Stimulated activated CD8-positive, alpha-beta memory T cell treated with anti-CD3 and anti-CD28 coated beads, Interleukin-15, amount 100 ng/mL, for 1 hour (primary cell): ENCODE measurements around the gene CENPE.

Source experiments
- DNase-seq: peaks from one replicate; pipeline ENCODE4 v3.0.0-alpha.2; 2020; ENCODE audit warnings: low read depth

CENPE gene

DNA sequence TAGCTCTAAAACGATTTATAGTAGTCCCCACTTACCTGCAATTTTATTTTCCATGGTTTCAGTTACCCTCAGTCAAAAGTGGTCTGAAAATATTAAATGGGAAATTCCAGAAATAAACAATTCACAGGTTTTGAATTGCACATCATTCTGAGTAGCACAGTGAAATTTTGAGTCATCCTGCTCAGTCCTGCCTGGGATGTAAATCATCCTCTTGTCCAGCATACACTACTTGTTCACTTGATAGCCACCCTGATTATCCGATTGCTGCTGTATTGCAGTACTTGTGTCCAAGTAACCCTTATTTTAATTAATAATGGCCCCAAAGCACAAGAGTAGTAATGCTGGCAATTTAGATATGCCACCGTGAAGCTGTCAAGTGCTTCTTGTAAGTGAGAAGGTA is 75.0 kb downstream of the CENPE start:
- DNase-seq: no peak

- DNase-seq: no peak
These were observed 80.0 kb downstream of the CENPE start for GRCh38 chr4:103118166-103118565.

DNA sequence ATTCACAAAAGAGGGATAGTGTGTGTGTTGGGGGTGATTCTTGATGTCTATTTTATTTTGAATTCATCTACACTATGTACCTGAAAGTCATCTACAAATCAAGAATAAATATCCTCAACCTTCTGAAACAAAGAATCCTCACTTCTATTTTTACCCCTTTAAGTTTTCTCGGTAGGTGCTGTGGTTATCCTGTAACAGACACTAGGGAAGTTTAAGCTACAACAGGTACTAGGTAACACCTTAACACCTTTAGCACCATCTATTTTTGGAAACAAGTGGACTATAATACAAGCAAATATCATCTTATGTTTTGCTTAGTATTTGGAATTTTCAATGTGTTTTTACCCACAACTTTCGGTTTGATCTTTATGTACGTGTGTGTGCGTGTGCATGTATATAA is 86.5 kb downstream of the CENPE start:
- no peak for DNase-seq

- DNase-seq: no peak
These were observed 89.6 kb downstream of the CENPE start for GRCh38 chr4:103108542-103108941.

- DNase-seq: no peak
These were observed 92.4 kb downstream of the CENPE start for GRCh38 chr4:103105558-103106356.

DNA sequence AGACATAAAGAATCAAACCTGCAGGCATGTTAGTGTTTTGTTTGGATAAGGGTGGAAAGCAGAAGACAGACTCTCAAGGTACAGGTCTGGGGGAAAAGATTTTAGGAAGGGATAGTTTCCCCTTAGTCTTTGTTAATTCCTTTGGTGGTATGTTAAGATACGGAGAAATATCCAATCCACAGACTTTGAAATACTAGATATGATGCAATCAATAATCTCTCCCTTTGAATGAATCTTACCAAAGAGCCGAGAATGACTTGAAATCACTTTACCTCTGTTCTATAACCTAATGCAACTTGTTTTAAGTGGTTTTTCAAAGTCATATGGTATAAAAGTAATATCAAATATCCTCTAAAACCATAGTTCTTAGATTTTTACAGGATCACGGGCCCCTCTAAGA is 93.3 kb downstream of the CENPE start:
- no peak for DNase-seq

GRCh38 chr4:103100691-103101090 is 97.5 kb downstream of the CENPE start:
- DNase-seq: no peak

GRCh38 chr4:103099691-103100392 is 98.3 kb downstream of the CENPE start, which contains the start of gene BDH2:
BDH2 (minus strand) TSS chr4:103099834; CDS start chr4:103096254, 3,580 bp downstream.
- no peak for DNase-seq

DNA sequence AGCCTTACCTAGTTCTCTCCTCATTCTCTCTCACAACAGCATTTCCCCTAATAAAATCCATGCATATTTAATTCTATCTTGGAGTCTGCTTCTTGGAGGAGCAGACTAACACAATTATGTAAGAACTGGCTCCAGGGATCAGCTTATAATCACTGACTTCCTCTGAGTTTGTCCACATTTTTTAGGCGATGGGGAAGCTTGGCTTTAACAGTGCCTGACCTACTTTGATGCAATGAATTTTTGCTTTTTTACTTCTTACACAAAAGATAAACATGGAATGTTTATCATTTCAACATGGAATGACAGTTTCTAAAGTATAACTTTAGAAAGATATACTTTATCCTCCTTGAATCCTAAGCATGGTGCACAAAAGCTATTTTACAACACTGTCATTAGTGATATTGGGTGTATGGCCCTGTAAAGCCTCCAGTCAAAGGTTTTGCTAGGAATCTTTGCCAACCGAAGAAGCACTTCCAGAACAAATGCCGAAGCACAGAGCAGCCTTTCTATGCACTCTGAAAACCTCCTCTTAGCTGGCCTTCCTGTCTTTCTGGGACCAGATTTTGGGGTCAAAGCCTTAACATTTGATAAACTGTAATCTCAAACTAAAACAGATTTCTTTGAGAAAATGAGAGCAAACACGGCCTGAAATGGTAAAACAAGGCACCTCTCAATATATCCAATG is 99.2 kb downstream of the CENPE start:
- DNase-seq: no peak

GRCh38 chr4:103098341-103098740 is 99.8 kb downstream of the CENPE start:
- DNase-seq: no peak

GRCh38 chr4:103097112-103097511 is 101.0 kb downstream of the CENPE start:
- DNase-seq: no peak

DNA sequence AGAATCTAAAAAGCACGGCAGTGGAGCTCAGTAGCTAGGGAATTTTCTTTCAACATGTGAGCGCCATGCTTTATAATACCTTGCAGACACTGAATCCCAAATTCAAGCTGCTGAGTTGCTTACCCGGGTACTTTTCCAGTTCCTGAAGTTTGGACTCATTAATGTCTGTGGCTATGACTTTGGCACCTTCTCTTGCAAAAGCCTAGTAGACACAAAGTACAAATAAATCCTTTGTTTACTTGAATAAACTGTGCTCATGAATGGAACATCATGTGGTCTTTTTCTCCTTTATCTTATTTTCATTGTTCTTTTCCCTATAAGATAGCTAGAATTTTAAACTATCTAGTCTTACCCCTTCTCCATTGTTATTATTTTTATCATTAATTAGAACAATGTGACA is 103.1 kb downstream of the CENPE start:
- no peak for DNase-seq

DNA sequence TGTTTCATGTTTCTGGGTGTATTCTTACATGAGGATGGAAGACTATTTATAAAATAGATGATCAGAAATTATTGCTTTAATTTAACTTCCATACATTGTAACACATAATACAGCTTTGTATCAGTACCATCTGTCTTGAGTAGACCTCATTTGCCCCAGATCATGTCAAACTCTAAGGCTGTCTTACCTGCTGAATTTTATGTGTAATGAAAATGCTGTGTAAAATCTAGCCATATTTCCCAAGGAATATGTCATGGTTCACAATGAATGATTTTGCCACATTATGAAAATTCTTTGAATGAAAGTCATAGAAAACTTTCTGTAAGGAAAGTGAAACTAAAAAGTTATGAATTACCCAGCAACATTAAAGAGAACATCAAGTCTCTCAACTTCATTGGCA is 105.9 kb downstream of the CENPE start:
- DNase-seq: no peak

DNA sequence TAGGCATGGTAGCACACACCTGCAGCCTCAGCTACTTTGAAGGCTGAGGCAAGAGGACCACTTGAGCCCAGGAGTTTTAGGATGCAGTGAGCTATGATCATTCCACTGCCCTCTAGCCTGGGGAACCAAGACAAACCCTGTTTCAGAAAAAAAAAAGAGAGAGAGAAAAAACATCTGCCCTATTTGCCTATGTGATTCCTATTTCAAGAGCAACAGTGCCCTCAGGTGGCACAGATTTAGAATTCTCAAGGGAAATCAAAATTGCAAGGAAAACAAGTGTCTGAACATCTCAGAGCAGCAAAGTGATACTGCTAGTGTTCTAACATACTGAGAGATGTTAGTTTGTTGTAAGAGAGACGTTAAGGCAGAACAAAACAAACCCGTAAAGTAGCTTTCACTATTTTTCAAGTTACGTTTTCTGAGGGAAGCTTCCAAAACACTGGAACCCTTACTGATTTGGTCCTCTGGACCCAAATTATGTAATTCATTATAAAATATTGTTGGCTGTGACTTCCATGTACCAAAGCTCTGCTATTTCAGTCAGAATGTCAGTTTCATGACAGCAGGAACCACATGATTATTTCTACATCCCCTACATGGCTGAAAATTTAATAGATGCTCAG is 106.4 kb downstream of the CENPE start:
- no peak for DNase-seq

DNA sequence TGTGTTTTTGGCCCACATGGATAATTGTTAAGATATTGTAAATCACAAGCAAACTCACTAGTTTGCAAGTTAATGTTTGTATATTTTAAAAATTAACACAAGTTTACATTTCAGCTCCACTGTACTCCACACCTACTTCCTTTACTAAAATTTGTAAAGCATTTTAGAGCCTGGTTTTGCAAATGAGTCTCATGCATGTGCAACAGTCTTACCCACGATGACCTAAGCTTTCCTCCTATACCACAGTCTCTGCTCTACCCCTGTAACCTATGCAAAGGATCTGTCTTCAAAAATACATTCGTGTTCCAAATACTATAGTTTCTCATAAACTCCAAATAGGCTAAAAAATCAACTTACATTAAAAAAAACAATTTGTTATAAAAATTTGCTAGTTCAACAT is 108.7 kb downstream of the CENPE start:
- no peak for DNase-seq

GRCh38 chr4:103086551-103086950 is 111.6 kb downstream of the CENPE start:
- no peak for DNase-seq

DNA sequence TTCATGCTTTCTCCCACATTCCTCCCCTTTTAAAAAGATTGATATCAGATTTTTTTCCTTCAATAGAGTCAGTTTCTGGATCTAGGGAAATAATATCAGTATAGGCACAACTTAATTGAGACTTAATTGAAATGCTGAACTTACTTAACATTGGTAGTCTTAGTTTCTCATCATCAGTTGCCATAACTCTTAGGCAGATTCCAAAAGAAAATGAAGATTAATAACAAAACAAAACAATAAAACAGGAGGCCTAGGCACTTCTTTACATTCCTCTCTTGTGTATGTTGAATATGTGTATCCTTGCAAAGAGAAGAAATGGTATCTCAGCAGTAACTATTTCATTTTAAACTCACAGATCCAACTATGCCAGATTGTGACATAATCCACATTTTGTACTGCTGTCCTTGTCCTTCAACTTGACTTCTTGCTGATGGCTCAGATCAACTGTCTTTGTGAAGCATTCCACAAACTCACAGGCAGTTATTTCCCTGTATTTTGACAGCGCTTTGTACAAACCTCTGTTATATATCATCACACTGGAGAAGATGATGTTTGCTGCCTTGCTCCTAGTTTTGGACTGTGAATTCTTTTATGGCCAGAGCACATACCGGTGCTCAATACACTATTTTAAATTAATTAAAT is 112.5 kb downstream of the CENPE start:
- DNase-seq: no peak

DNA sequence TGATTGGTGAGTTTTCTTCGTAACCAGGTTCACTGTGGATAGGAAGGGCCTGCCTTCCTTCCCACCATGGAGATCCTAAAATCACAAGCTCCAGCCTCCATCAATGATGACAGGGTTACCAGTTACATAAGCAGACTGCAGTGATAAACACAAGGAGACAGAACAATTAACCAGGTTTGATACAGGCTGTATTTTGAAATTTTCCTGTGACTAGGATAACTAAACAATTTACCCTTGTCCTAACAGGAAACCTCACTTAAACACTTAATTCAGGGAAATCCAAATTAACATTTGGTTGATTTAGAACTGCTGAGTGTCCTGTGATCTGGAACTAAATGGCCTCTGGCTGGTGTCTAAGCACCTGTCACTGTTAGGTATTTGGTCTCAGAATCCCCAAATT is 118.5 kb downstream of the CENPE start:
- DNase-seq: no peak

DNA sequence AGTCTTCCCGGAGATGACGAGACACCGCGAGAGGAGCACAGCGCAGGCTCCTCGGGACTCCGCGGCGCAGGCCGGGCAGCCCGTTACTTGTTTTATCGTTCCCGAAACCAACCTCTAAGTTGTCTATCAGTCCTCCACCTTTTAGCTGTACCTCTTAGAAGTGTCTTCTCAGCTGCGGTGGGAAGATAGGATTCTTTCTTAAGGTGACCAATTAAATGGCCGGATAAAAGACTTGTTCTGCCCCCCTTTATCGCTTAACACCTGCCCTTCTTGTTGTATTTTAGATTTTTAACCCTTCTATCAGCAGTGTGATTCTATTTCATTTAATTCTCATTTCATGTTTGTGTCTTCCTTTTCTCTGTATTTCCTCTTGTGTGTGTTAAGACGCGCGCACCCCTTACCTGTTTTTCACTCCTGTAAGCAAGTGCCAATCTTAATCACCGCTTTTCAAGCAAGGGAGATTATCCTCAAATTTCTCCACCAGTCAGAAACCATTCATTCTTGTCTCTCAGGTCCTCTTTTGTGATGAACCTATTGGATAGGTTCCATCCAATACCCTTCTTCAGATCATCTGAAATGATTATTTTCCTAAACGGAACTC is 121.3 kb downstream of the CENPE start, which contains the start of gene SLC9B2:
Gene SLC9B2, minus strand, starts transcription at position 15 of the 601 bp plus-strand sequence. CDS start 9,211 bp downstream, outside the sequence.
- DNase-seq: no peak

GRCh38 chr4:103075894-103076746 is 122.0 kb downstream of the CENPE start:
- DNase-seq: peak; percentile 27
